SU-DHL-6 (cell line): ENCODE data around the gene GATD1.

ENCODE experiments used
- EZH2phosphoT487 ChIP-seq: fragments of 200-600 bp; sonication (generic), shearing (Covaris generic); conservative IDR thresholded peaks from 2 replicates; pipeline ENCODE4 v1.6.1; 2018; ENCODE audit warnings: mild to moderate bottlenecking, antibody characterized with exemption, low read length, moderate library complexity, mixed read lengths
- TF ChIP-seq, protein P1 (sequence below): fragments of 200-600 bp; sonication (generic); IDR thresholded peaks from one replicate; pipeline ENCODE4 v1.5.1; 2017; ENCODE audit warnings: antibody characterized with exemption, mild to moderate bottlenecking, low read length, moderate library complexity; ENCODE audit not compliant: insufficient read depth, poor library complexity, severe bottlenecking

DNA sequence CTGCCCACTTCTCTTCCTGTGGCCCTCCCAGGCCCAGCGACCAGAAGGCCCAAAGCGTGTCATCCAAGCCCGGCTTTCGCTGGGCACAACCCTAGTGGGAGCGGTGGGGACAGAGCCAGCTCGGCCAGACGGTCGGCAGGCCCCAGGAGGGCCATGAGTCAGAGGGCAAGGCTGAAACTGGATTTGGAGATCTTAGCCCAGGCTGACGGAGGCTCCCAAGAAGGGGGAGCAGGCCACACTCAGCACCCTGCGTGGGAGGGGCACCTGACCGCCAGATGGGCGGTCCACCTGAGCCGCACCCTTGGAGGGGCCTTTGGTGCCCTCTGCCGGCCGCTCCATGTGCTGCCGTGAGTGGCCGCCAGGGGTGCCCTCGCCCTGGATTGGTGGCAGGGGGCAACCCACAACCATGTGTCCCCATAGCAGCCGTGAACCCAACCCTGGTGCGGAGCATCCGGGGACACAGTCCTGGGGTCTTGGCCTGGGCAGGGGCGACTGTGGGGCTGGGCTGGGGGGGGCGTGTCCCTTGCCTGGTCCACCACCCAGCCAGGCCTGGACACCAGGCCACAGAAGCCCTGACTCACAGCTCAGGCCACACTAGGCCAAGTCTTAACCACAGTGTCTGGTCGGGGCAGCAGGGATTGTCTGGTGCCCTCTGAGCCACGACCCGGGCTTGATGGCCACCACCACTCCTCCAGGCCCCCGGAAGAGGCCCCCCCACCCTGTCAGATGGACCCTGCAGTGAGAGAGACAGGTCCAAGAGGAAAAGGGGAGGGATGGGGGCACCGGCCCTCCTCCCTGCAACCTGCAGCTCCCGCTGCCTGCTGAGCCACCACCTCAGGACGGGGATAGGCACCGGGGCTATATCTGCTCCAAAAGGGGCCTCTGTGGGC is 49.2 kb downstream of the GATD1 start:
- TF ChIP-seq, protein P1, sequence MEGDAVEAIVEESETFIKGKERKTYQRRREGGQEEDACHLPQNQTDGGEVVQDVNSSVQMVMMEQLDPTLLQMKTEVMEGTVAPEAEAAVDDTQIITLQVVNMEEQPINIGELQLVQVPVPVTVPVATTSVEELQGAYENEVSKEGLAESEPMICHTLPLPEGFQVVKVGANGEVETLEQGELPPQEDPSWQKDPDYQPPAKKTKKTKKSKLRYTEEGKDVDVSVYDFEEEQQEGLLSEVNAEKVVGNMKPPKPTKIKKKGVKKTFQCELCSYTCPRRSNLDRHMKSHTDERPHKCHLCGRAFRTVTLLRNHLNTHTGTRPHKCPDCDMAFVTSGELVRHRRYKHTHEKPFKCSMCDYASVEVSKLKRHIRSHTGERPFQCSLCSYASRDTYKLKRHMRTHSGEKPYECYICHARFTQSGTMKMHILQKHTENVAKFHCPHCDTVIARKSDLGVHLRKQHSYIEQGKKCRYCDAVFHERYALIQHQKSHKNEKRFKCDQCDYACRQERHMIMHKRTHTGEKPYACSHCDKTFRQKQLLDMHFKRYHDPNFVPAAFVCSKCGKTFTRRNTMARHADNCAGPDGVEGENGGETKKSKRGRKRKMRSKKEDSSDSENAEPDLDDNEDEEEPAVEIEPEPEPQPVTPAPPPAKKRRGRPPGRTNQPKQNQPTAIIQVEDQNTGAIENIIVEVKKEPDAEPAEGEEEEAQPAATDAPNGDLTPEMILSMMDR: peak; percentile 99
- TF ChIP-seq EZH2phosphoT487: no peak
